NCI-H2029 treated with DMSO at 0.1 percent for 48 hours (cell line): Measurements from ENCODE around the gene AP1S1.
"Not testable (repeated sequence)": the region's sequence is repeated elsewhere in the genome, so short reads cannot be mapped to it uniquely, and the experiment has no call there.

Experiments
- DNase-seq: peaks from one replicate; lab custom pipeline; 2025; lab: John Stamatoyannopoulos, UW

AP1S1 gene

DNA sequence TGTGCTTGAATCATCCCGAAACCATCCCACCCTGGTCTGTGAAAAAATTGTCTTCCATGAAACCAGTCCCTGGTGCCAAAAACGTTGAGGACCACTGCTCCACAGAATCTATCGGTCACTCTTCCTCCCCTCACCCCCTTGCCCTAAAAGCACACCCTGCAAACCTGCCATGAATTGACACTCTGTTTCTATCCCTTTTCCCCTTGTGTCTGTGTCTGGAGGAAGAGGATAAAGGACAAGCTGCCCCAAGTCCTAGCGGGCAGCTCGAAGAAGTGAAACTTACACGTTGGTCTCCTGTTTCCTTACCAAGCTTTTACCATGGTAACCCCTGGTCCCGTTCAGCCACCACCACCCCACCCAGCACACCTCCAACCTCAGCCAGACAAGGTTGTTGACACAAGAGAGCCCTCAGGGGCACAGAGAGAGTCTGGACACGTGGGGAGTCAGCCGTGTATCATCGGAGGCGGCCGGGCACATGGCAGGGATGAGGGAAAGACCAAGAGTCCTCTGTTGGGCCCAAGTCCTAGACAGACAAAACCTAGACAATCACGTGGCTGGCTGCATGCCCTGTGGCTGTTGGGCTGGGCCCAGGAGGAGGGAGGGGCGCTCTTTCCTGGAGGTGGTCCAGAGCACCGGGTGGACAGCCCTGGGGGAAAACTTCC, 28.2 kb upstream of the AP1S1 start:
- no peak for DNase-seq

DNA sequence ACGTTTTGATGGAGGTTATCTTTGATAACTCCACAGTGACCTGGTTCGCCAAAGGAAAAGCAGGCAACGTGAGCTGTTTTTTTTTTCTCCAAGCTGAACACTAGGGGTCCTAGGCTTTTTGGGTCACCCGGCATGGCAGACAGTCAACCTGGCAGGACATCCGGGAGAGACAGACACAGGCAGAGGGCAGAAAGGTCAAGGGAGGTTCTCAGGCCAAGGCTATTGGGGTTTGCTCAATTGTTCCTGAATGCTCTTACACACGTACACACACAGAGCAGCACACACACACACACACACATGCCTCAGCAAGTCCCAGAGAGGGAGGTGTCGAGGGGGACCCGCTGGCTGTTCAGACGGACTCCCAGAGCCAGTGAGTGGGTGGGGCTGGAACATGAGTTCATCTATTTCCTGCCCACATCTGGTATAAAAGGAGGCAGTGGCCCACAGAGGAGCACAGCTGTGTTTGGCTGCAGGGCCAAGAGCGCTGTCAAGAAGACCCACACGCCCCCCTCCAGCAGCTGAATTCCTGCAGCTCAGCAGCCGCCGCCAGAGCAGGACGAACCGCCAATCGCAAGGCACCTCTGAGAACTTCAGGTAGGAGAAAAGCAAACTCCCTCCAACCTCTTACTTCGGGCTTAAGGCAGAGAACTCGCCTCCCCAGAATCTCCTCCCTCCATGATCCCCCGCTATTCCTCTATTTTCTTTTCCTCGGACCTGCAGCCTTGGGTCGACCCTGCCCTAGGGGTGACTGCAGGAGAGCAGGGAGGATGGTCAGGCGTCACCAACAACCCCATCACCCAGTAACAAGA, 27.4 kb upstream of the AP1S1 start, which contains the start of gene SERPINE1:
SERPINE1 (plus strand) TSS at position 454 of the 809 bp plus-strand sequence. CDS start 1,290 bp downstream, outside the sequence.
- DNase-seq, result no peak

- no peak for DNase-seq
These were observed 26.7 kb upstream of the AP1S1 start for GRCh38 chr7:101127460-101128039.

GRCh38 chr7:101128040-101128834, 26.0 kb upstream of the AP1S1 start:
- DNase-seq, result no peak

DNA sequence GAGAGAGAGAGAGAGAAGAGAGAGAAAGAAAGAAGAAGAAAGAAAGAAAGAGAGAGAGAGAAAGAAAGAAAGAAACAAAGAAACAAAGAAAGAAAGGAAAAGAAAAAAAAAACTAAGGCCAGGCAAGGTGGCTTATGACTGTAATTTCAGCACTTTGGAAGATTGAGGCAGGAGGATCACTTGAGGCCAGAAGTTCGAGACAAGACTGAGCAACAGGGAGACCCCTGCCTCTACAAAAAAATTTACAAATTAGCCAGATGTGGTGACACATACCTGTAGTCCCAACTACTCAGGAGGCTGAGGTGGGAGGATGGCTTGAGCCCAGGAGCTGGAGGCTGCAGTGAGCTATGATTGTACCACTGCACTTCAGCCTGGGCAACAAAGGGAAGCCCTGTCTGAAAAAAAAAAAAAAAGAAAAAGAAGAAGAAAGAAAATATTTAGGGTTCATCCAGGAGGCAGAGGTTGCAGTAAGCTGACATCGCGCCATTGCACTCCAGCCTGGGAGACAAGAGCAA, 24.6 kb upstream of the AP1S1 start:
- DNase-seq, result no peak

- not testable (repeated sequence) for DNase-seq
These were observed 21.4 kb upstream of the AP1S1 start for GRCh38 chr7:101132626-101133600.

GRCh38 chr7:101133621-101134398, 20.5 kb upstream of the AP1S1 start:
- DNase-seq, result no peak

DNA sequence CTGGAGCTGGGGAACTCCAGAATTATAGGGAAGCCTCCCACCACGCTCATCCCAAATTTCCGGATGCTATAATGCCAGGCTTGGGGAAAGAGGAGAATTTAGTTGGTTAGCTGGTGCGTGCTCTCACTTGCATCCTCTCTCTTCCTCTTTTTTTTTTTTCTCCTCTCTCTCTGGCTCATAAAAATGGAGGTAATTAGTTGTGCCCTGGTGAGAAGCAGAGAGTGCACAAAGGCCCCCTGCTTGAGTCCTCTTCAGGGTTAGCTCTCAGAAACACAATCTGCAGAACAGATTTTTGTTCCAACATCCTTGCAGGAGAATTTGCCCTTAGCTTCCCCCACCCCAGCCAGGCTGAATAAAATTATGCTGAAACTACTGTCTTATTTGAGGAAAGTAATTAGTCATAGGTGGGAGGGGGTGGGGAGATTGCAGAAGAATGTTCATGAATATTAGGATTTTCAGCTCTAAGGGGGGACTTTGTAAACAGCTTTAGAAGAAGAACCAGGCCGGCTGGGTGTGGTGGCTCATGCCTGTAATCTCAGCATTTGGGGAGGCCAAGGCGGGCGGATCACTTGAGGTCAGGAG, 19.8 kb upstream of the AP1S1 start:
- DNase-seq, result no peak

- no peak for DNase-seq
These were observed 16.5 kb upstream of the AP1S1 start for GRCh38 chr7:101137651-101138212.

GRCh38 chr7:101138213-101138870, 15.9 kb upstream of the AP1S1 start:
- no peak for DNase-seq

DNA sequence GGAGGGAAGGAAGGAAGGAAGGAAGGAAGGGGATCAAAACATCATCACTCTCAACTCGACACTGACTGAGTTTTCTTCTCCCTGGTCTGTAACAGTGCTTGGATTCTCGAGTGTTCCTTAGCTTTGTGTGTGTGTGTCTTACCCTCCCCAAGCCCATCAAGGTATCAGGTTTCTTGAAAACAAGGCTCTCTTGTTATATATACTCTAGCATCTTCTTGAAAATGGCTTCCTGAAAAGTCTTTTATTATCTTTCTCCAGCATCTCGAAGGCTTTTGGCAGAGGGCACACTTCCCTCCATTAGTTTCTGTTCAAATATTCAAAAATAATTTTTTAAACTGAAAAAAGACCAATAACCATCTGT, 14.0 kb upstream of the AP1S1 start:
- no peak for DNase-seq

DNA sequence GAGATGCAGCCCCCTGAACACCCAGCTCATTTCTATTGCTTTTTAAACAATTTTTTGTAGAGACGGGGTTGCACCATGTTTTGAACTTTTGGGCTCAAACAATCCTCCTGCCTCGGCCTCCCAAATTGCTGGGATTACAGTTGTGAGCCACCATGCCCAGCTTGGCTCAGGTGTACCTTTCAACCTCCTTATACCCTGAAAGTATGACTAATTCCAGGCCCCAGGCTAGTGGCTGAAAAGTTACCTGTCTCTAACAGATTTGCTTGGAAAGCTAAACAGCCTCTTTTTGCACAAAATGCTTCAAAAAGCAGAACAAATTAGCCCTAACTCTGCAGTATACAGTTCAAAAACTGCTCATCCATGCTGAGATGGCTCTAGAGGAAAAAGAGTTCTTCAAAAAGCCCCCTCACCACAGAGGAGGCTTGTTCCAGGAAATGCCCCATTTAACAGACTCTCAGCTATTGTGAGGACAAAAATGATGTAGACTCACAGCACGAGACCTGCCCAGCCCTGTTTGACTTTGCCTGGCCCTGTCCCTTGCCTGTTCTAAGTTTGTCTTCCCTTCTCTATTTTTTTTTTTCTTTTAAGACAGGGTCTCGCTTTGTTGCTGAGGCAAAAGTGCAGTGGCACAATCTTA, 13.4 kb upstream of the AP1S1 start:
- DNase-seq, result no peak

DNA sequence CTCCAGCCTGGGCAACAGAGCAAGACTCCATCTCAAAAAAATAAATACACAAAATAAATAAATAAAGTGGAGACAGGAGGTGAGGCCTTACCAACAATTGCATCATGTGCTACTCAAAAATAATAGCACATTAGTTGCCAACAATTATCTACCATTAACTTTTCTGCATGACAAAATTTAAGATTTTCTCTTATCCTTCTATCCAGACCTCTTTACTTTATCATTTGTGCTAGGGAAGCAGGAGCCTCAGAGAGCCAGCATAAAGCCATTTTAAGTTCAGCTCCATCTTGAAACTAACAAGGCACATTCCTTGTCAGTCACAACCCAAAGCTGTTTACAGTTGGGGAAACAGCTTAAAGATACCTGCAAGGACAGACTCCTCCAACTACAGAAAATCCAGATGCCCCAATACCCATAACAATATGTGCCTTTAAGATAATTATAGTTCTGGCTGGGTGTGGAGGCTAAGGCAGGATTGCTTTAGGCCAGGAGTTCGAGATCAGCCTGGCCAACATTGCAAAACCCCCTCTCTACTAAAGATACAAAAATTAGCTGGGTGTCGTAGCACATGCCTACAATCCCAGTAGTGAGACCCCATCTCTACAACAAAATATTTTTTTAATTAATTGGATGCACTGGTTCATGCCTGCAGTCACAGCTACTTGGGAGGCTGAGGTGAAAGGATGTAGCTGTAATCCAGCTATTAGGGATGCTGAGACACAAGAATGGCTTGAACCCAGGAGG, 2.2 kb upstream of the AP1S1 start:
- DNase-seq, result no peak

DNA sequence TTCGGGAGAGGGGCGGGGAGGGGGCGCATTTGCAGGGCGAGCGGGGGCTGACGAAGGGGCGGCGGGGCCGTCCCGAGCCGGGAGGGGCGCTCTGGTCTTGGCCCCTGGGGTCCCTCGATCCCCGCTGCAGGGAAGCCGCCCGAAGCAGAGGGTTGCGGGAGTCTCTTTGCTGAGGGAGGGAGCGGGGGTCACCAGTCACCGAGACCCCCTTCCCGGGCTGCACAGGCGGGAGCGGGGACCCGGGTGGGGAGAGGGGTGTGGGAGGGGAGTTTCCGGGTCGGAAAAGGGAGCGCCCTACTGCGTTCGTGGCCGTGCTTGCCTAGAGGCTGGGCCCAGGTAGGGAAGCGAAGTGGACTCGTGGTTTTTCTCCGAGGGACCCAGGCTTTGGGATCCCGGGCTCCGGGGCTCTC, 422 bp downstream of the AP1S1 start:
- DNase-seq, result no peak

- no peak for DNase-seq
These were observed 1.0 kb downstream of the AP1S1 start for GRCh38 chr7:101155303-101155702.

DNA sequence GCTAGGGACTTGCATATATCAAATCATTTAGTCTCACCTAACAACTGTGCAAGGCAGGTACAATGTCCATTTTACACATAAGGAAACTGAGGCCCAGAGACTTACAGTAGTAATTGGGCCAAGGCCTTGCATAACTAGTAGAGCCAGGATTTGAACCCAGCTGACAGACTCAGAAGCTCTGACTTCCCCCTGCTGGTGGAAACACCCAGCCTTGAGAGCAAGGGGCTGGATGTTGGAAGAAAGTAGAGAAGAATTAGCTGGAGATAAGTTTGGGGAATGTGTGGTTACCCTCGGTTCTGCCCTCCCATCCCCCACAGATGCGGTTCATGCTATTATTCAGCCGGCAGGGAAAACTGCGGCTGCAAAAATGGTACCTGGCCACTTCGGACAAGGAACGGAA, 2.0 kb downstream of the AP1S1 start:
- DNase-seq, result no peak

DNA sequence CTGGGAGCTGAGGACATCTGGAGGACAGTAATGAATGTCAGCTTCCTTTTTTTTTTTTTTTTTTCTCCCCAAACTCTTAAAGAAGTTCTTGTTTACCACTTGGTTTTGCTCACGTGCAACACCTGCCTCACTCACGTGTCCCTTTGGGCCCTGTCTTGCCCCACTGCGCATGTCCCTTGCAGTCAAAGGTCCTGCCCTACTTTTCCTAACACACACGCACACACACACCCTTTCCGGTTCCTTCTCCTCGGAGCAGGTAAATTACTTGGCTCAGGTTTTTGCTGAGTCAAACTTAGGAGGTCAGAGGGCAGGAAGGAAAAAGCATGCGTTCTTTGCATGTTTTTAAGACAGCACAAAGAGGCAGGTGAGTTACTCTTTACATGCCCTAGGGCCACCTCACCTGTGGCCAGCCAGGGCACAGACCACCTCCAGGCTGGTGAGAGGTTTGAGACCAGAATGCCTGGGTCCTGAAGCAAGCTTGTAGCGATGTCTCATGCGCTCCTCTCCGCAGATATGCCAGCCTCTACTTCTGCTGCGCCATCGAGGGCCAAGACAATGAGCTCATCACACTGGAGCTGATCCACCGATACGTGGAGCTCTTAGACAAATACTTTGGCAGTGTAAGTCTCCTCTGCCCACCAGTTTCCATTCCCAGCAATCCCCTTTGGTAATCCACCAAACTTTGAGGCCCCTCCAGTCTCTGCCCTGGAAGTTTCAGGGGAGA, 2.8 kb downstream of the AP1S1 start:
- DNase-seq, result no peak
